Hepatocyte (in vitro differentiated cells): ENCODE results near the gene LGR4. TPM values are rescaled to one million over a fixed set of nuclear protein-coding genes. Genes with fewer than 3 reads are reported as not detected.

Source experiments
- DNase-seq: peaks from one replicate; pipeline ENCODE4 v3.0.0-alpha.2; 2016; ENCODE audit warnings: low spot score
- H2AFZ ChIP-seq: fragments of 200-600 bp; sonication (generic); 2 replicates; pipeline ENCODE4 v1.6.0; 2016; ENCODE audit warnings: antibody characterized with exemption, mild to moderate bottlenecking
- H3K27ac ChIP-seq: fragments of 200-600 bp; sonication (generic); 2 replicates; pipeline ENCODE4 v1.5.1; 2016; ENCODE audit warnings: mild to moderate bottlenecking
- H3K27me3 ChIP-seq: fragments of 200-600 bp; sonication (generic); 2 replicates; pipeline ENCODE4 v1.6.1; 2016
- H3K36me3 ChIP-seq: fragments of 200-600 bp; sonication (generic); replicated peaks from 2 replicates; pipeline ENCODE4 v1.5.1; 2016; ENCODE audit warnings: low read depth; ENCODE audit not compliant: insufficient read depth
- H3K4me1 ChIP-seq: fragments of 200-600 bp; sonication (generic); 2 replicates; pipeline ENCODE4 v1.5.1; 2016; ENCODE audit warnings: mild to moderate bottlenecking, moderate library complexity; ENCODE audit not compliant: insufficient read depth
- H3K4me2 ChIP-seq: fragments of 200-600 bp; sonication (generic); 2 replicates; pipeline ENCODE4 v1.6.0; 2016
- H3K4me3 ChIP-seq: fragments of 200-600 bp; sonication (generic); 2 replicates; pipeline ENCODE4 v1.5.1; 2016; ENCODE audit warnings: mild to moderate bottlenecking
- H3K79me2 ChIP-seq: fragments of 200-600 bp; sonication (generic); 2 replicates; pipeline ENCODE4 v1.6.0; 2017; ENCODE audit warnings: mild to moderate bottlenecking
- H3K9me2 ChIP-seq: fragments of 200-600 bp; sonication (generic); replicated peaks from 2 replicates; pipeline ENCODE4 v1.6.0; 2017; ENCODE audit warnings: mild to moderate bottlenecking; ENCODE audit not compliant: insufficient read depth
- H3K9me3 ChIP-seq: fragments of 200-600 bp; sonication (generic); 2 replicates; pipeline ENCODE4 v1.5.1; 2016; ENCODE audit warnings: low read depth, mild to moderate bottlenecking
- H4K20me1 ChIP-seq: fragments of 200-600 bp; sonication (generic); 2 replicates; pipeline ENCODE4 v1.6.0; 2016; ENCODE audit warnings: mild to moderate bottlenecking; ENCODE audit not compliant: insufficient read depth, poor library complexity, severe bottlenecking
- CTCF ChIP-seq: fragments of 200-600 bp; sonication (generic); IDR thresholded peaks from 2 replicates; pipeline ENCODE4 v1.5.1; 2016; ENCODE audit warnings: antibody characterized with exemption, mild to moderate bottlenecking; ENCODE audit not compliant: poor library complexity
- EZH2 ChIP-seq: fragments of 200-600 bp; sonication (generic); IDR thresholded peaks from 2 replicates; pipeline ENCODE4 v1.6.1; 2016; ENCODE audit warnings: antibody characterized with exemption, mild to moderate bottlenecking, borderline replicate concordance
- EZH2phosphoT487 ChIP-seq: fragments of 200-600 bp; sonication (generic); IDR thresholded peaks from one replicate; pipeline ENCODE4 v1.6.1; 2018; ENCODE audit warnings: antibody characterized with exemption, mild to moderate bottlenecking, low read depth, moderate library complexity; ENCODE audit not compliant: unreplicated experiment, severe bottlenecking
- WGBS: methylation state at CpG from one replicate; pipeline ENCODE4 v1.1.6; 2016; ENCODE audit warnings: low lambda C conversion rate; ENCODE audit errors: missing lambda C conversion rate; 5-methylcytosine and 5-hydroxymethylcytosine counted together
- polyA plus RNA-seq: library from polyadenylated mRNA; unstranded; fragments of >200 nt; fragmentation: Nextera tagmentation; extraction: Ambion mirVana; gene quantifications from 2 replicates; pipeline ENCODE4 v1.2.1, GENCODE V29; 2016
- total RNA-seq: library from RNA; depleted of rRNA; stranded (reverse); fragments of >200 nt; gene quantifications from 2 replicates; pipeline ENCODE4 v1.2.3, GENCODE V29; 2014

The LGR4 gene
- total and polyA plus RNA-seq, 2 experiments from 2014 or later, result 27.2 to 115 TPM

- H3K4me1 ChIP-seq, result peaks cover 22% of the 10 kb centered on the region
- 86% methylated on average over 2 of the region's 2 CpGs for WGBS
These were observed 46.8 kb downstream of the LGR4 start for GRCh38 chr11:27425814-27426213.

GRCh38 chr11:27423125-27423524 is 49.5 kb downstream of the LGR4 start:
- Histone ChIP-seq H3K27me3 (no peaks in the 10 kb centered on the region), H3K9me3 (no peaks in the 10 kb centered on the region), H3K9me2 (no peaks in the 10 kb centered on the region), H4K20me1 (peaks cover 3% of the 10 kb centered on the region), H3K4me3 (no peak overlapping the region), H3K79me2 (peaks cover 99% of the 10 kb centered on the region), H3K4me2 (no peak overlapping the region), H3K4me1 (peaks cover 25% of the 10 kb centered on the region), H3K27ac (peak overlapping the region; percentile 51), H2AFZ (no peak overlapping the region), H3K36me3 (no peaks in the 10 kb centered on the region)
- TF ChIP-seq EZH2, result no peak
- TF ChIP-seq EZH2phosphoT487, result no peak
- 58% methylated on average over 4 of the region's 4 CpGs for WGBS
- peak; percentile 62 for DNase-seq

More at GRCh38 chr11:27425814-27426213, 46.8 kb downstream of the LGR4 start:
- Histone ChIP-seq H3K79me2 (peaks cover 96% of the 10 kb centered on the region), H2AFZ (no peak overlapping the region), H3K27ac (no peak overlapping the region), H3K4me2 (no peak overlapping the region), H3K9me2 (no peaks in the 10 kb centered on the region), H3K9me3 (no peaks in the 10 kb centered on the region), H3K4me3 (no peak overlapping the region), H3K27me3 (no peaks in the 10 kb centered on the region), H4K20me1 (peaks cover 12% of the 10 kb centered on the region), H3K36me3 (no peaks in the 10 kb centered on the region)
- TF ChIP-seq EZH2phosphoT487 (no peak), EZH2 (no peak), CTCF (no peak)
- no peak for DNase-seq

- Histone ChIP-seq H3K4me1 (peaks cover 25% of the 10 kb centered on the region), H3K27ac (peak overlapping the region; percentile 51)
- 78% methylated on average over 9 of the region's 9 CpGs for WGBS
These were observed 50.6 kb downstream of the LGR4 start for GRCh38 chr11:27421819-27422494.

More at GRCh38 chr11:27421819-27422494, 50.6 kb downstream of the LGR4 start:
- no peak for DNase-seq
- no peaks in the 10 kb centered on the region for H3K27me3 ChIP-seq
- H3K9me3 ChIP-seq, result no peaks in the 10 kb centered on the region
- H3K4me2 ChIP-seq, result no peak overlapping the region
- H2AFZ ChIP-seq, result no peak overlapping the region
- H3K9me2 ChIP-seq, result no peaks in the 10 kb centered on the region
- peaks cover 3% of the 10 kb centered on the region for H4K20me1 ChIP-seq
- H3K36me3 ChIP-seq, result no peaks in the 10 kb centered on the region
- no peak overlapping the region for H3K4me3 ChIP-seq
- no peak for TF ChIP-seq EZH2
- TF ChIP-seq CTCF, result no peak
- TF ChIP-seq EZH2phosphoT487, result no peak
- peaks cover 99% of the 10 kb centered on the region for H3K79me2 ChIP-seq
